Measurements from ENCODE around the gene NTHL1. TPM values are rescaled to one million over a fixed set of nuclear protein-coding genes. Genes with fewer than 3 reads are reported as not detected.

Gene NTHL1
- total RNA-seq, 4 donors from 2014 or later = 7.8 to 26.0 (median 10.0) TPM

DNA sequence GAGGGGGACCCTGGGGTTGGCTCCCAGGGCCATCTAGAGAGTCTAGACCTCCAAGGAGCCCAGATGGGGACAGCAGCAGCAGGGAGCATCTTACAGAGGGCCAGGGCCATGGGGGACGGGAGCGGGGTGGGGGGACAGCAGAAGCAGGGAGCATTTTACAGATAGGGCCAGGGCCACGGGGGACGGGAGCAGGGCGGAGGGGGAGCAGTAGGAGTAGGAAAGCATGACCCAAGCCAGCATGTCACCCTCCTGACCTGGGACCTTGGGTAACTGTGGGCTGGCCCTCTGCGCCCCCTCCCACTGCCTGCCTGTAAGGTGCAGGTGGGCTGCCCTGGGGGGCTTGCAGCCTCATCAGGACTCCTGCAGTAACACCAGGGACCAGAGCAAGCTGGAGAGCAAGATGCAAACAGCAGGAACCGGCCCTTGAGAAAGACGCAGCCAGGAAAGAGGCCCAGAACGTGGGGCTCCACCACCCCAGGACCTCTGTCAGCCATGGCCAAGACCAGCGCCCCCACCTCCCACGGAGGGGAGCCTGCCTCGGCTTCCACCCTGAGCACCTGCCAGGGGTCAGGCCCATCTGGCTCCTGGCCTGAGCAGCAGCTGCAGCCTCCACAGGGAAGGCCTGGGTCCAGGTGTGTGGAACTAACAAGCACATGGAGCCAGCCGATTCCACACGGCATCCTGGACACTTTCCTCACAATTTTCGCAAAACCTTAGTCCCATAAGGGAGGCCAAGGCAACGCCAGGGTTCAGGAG is 40.4 kb downstream of the NTHL1 start:
- Histone ChIP-seq H3K27ac (peak overlapping the region; percentile 79 to 98 (median 96)), H3K9me3 (no peaks in the 10 kb centered on the region), H3K4me3 (peak overlapping the region in 2 of 4 donors; percentile 93 to 98), H3K4me1 (peaks cover 44 to 71% (median 56%) of the 10 kb centered on the region in 3 donors), H3K36me3 (peaks cover 6 to 25% (median 11%) of the 10 kb centered on the region in 3 donors), H3K27me3 (no peaks in the 10 kb centered on the region)
- WGBS, 2 donors = 61 to 67% methylated on average over 8 to 10 of the region's 16 CpGs
- intact Hi-C loops (cut with DNase I) = no loop called here
- TF ChIP-seq POLR2A (IDR thresholded peaks at IDR 0.05) = no peak
- TF ChIP-seq, protein P1, sequence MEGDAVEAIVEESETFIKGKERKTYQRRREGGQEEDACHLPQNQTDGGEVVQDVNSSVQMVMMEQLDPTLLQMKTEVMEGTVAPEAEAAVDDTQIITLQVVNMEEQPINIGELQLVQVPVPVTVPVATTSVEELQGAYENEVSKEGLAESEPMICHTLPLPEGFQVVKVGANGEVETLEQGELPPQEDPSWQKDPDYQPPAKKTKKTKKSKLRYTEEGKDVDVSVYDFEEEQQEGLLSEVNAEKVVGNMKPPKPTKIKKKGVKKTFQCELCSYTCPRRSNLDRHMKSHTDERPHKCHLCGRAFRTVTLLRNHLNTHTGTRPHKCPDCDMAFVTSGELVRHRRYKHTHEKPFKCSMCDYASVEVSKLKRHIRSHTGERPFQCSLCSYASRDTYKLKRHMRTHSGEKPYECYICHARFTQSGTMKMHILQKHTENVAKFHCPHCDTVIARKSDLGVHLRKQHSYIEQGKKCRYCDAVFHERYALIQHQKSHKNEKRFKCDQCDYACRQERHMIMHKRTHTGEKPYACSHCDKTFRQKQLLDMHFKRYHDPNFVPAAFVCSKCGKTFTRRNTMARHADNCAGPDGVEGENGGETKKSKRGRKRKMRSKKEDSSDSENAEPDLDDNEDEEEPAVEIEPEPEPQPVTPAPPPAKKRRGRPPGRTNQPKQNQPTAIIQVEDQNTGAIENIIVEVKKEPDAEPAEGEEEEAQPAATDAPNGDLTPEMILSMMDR (IDR thresholded peaks at IDR 0.05) = no peak
- DNase-seq = no peak

DNA sequence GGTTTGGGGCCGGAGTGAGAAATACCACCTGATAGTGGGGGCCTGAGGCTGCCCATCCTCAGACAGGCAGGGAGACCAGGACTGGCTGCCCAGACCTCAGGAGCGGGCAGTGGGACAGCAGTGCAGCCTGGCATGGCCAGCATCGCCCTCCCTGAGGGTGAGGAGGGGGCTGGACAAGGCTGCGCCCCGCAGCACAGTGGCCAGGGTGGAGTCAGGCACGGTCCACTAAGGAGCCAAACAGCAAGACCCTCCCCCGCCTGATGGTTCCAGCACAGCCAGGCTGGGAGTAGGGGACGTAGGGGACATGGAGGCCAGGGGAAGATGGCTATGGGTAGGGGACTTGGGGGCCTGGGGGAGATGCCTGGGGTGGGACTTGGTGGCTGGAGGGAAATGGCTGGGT is 41.3 kb downstream of the NTHL1 start:
- no peak for TF ChIP-seq POLR2A (IDR thresholded peaks at IDR 0.05)
- TF ChIP-seq, protein P1 (IDR thresholded peaks at IDR 0.05) = no peak
- no peak for DNase-seq
- Histone ChIP-seq H3K36me3 (peaks cover 15 to 34% (median 20%) of the 10 kb centered on the region in 3 donors), H3K4me3 (no peak overlapping the region), H3K27me3 (no peaks in the 10 kb centered on the region), H3K4me1 (peaks cover 44 to 71% (median 56%) of the 10 kb centered on the region in 3 donors), H3K27ac (no peak overlapping the region), H3K9me3 (no peaks in the 10 kb centered on the region)
- intact Hi-C loops (cut with DNase I) = no loop called here
- 91% methylated on average over 3 to 7 of the region's 8 CpGs for WGBS, 2 donors

DNA sequence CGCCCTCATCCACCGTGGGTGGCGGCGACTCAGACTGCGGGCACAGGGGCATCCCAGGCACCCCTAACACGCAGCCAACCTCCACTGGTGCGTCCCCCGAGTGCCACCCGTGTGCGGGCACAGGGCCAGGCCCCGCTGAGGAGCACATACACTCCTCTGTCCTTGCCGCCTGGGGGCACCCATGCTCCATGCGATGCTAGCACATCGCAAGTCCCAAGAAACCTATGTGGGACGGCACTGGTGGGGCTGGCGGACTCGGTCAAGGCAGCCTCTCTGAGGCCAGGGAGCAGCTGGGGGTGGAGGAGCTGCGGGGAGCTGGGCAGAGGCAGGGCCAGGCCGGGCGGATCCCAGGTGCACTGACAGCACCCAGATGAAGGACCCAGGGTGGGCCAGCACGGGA is 42.0 kb downstream of the NTHL1 start:
- WGBS, 2 donors = 75 to 92% methylated on average over 5 to 8 of the region's 21 CpGs
- Histone ChIP-seq H3K9me3 (no peaks in the 10 kb centered on the region), H3K27me3 (no peaks in the 10 kb centered on the region), H3K4me1 (peaks cover 44 to 70% (median 54%) of the 10 kb centered on the region in 3 donors), H3K4me3 (no peak overlapping the region), H3K27ac (no peak overlapping the region), H3K36me3 (peaks cover 20 to 41% (median 26%) of the 10 kb centered on the region in 3 donors)
- TF ChIP-seq, protein P1 (IDR thresholded peaks at IDR 0.05) = no peak
- TF ChIP-seq POLR2A (IDR thresholded peaks at IDR 0.05) = no peak
- DNase-seq = no peak
- intact Hi-C loops (cut with DNase I) = no loop called here

DNA sequence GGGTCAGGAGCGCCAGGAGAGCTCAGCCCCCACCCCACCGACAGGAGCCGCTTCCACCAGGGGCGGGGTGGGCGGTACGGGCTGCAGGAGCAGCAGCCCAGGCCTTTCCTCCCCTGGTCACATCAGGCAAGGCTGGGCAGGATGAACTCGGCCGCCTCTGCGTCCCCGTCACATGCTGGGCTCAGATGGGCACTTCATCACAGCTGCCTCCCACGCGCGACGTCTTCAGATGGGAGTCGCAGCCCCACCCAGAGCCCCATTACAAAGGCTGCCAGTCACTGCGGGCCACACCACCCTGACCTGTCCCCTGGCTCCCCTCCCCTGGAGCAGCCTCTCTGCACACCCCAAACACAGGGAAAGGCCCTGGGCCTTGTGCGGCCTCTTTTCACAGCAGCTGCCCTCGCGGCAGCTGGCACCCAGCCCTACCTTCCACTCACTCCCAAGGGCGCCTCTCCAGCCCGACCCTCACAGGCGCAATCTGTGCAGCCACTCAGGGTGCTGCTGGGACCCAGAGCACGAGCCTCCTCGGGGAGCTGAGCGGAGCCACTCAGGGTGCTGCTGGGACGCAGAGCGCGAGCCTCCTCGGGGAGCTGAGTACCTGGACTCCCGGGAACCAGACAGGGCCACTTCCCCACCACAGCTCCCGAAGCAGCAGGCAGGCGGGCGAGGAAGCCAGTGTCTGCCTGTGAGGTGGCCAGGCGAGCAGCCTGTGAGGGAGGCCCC is 42.7 kb downstream of the NTHL1 start:
- peaks cover 25 to 48% (median 32%) of the 10 kb centered on the region in 3 donors for H3K36me3 ChIP-seq

More for the DNA sequence above, 42.7 kb downstream of the NTHL1 start:
- no peak overlapping the region for H3K4me3 ChIP-seq
- no peak overlapping the region for H3K27ac ChIP-seq
- no peaks in the 10 kb centered on the region for H3K9me3 ChIP-seq
- H3K27me3 ChIP-seq = no peaks in the 10 kb centered on the region
- WGBS, 2 donors = 53 to 65% methylated on average over 3 to 9 of the region's 34 CpGs
- H3K4me1 ChIP-seq = peaks cover 37 to 63% (median 48%) of the 10 kb centered on the region in 3 donors
- no peak for DNase-seq
- intact Hi-C loops (cut with DNase I) = no loop called here
- TF ChIP-seq, protein P1 (IDR thresholded peaks at IDR 0.05) = no peak
